HG03159 (cell line): Measurements from ENCODE around the gene DTNB.
A peak's percentile ranks its signal among the peaks of the same experiment; 100 is the strongest.

Experiments used
- ATAC-seq: cut with Tn5 transposase; IDR thresholded peaks from one replicate; pipeline ENCODE4 v1.9.1; 2021; ENCODE audit warnings: mild to moderate bottlenecking, moderate library complexity; ENCODE audit not compliant: unreplicated experiment

DTNB gene

DNA sequence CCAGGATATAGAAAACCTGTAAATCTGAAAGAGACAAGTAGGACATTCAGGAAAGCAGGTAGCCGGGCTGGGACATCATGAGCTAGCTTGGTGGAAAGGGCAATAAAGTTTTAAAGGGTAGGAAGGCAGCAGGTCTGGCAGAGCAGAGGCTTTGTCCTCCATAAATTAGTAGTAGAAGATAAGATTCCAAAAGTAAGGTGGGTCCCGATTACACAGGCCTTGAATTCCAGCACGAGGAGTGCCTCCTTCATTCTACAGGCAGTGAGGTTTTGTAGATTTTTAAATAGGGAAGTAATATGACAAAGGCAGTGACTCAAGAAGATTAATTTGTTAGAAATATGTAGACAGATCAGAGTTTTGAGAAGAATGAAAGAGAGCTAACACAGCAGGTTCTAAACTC is 160.7 kb downstream of the DTNB start:
- ATAC-seq: no peak

DNA sequence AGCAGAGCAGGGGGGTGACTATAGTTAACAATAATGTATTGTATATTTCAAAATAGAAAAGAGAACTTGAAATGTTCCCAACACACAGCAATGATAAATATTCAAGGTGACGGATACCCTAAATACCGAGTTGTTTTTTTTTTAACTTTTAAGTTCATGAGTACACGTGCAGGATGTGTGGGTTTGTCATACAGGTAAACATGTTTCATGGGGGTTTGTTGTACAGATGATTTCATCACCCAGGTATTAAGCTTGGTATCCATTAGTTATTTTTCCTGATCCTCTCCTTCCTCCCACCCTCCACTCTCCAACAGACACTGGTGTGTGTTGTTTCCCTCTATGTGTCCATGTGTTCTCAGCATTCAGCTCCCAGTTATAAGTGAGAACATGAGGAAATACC is 167.2 kb downstream of the DTNB start:
- no peak for ATAC-seq

GRCh38 chr2:25505622-25506021 is 167.8 kb downstream of the DTNB start:
- no peak for ATAC-seq

GRCh38 chr2:25505182-25505581 is 168.2 kb downstream of the DTNB start:
- ATAC-seq: no peak

DNA sequence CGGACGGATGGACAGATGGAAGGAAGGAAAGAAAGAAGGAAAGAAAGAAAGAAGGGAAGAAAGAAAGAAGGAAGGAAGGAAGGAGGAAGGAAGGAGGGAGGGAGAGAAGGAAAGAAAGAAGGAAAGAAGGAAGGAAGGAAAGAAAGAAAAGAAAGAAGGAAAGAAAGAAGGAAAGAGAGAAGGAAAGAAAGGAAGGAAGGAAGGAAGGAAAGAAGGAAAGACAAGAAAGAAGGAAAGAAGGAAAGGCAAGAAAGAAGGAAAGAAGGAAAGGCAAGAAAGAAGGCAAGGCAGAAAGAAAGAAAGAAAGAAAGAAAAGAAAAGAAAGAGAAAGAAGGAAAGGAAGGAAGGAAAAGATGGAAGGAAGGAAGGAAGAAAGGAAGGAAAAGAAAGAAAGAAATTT is 169.1 kb downstream of the DTNB start:
- no peak for ATAC-seq

DNA sequence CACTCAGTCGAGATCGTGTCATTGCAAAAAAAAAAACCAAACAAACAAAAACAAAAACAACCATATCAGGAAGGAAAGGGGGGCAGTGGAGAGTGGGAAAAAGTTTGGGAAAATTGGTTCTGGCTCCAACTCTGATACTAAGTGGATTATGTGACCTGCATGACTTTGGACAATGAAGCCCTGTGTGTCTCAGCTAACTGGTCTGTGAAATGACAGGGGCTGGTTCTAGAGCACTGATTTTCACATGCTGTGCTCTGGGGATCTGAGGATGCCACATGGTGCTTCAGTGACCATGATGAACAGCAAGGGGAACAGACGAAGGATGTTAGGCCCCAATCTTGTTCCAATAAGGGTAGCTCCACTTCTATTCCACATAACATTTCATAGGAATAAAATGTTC is 174.2 kb downstream of the DTNB start:
- no peak for ATAC-seq

GRCh38 chr2:25497918-25498407 is 175.4 kb downstream of the DTNB start:
- ATAC-seq: peak; percentile 66

- ATAC-seq: no peak
These were observed 176.0 kb downstream of the DTNB start for GRCh38 chr2:25497229-25497917.

GRCh38 chr2:25494616-25495015 is 178.8 kb downstream of the DTNB start:
- ATAC-seq: no peak

DNA sequence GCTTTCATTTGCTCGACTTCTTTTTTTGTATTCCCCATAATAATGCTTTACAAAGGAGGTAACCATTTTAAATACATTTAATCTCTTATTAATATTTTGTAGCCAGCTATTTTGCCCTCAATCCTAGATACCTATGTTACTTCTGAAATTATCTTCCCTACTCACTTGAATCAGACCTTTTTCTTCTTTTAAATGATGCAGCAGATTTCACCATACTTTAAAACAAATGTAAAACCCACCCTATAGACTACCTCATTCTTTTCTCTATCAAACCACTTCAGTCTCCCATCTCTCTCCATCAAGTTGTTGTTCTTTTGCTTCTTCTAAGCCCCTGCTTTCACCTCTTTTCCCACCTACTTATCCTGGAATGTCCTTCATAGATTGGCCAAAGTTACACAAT is 180.2 kb downstream of the DTNB start:
- ATAC-seq: no peak

DNA sequence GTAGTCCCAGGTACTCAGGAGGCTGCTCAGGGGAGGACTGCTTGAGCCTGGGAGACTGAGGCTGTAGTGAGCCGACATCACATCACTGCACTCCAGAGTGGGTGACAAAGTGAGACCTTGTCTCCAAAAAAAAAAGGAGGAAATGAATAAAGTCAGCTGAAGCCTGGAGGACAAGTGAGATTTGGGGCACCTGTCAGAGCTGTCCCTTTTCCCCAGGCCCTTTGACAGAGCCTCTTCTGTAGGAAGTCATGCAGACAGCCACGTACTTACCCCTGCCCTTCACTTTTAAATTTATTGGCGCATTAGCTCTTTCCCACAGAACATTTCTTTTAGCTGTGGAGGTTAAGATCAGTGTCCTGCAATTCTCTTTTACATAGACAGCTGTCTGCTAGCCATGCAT is 180.7 kb downstream of the DTNB start:
- no peak for ATAC-seq

- ATAC-seq: no peak
These were observed 181.3 kb downstream of the DTNB start for GRCh38 chr2:25491966-25492532.

GRCh38 chr2:25491003-25491696 is 182.2 kb downstream of the DTNB start:
- no peak for ATAC-seq

DNA sequence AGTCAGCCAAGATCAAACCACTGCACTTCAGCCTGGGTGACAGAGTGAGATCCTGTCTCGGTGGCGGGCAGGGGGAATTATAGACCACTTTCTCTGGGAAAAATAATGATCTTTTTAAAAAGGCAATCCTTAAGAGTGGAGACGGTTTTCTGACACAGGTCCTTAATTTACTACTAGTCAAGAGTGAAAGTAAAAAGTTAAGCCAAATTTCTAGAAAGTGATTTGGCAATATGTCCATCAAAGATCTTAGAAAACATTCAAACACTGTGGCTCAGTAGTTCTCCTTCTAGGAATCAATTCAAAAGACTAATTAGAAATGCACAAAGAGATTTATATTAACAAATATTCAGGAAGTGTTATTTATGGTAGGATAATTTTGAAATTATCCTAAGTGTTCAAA is 183.2 kb downstream of the DTNB start:
- ATAC-seq: no peak

DNA sequence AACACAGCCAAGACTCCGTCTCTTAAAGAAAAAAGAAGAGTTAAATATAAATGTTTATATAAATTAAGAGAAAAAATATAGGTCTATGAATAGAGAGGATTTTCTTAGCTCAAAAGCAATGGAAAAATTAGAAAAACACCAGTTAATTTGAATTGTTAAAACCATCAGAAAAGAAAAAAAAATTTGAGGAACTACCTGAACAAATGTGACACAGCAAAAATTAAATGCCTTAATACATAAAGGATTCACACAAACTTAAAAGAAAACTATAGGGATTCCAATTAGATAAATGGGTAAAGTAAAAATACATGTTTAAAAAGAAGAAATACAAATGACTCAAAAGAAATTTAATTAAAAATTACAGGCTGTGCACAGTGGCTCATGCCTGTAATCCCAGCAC is 183.7 kb downstream of the DTNB start:
- ATAC-seq: no peak

DNA sequence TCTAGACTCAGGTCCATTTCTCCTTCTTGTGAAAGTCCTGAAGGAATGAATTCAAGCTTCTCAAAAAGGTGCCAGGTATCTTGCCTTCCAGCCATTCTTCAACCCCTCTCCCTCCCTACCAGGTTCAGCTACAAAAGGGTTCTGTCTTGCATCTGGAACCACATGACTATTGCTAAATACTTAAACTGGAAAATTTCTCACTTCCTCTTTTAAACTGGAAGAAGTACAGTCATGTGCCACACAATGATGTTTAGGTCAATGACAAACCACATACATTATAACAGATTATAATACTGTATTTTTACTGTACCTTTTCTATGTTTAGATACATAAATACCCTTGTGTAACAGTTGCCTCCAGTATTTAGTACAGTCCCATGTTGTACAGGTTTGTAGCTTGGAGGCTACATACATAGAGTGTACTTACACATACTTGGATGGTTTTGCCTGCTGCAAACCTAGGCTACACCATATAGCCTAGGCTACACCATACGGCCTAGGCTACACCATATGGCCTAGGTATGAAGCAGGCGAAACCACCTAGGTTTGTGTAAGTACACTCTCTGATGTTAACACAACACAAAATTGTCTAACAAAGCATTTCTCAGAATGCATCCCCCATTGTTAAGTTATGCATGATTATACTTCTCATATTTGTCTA is 189.6 kb downstream of the DTNB start:
- ATAC-seq: peak; percentile 73

DNA sequence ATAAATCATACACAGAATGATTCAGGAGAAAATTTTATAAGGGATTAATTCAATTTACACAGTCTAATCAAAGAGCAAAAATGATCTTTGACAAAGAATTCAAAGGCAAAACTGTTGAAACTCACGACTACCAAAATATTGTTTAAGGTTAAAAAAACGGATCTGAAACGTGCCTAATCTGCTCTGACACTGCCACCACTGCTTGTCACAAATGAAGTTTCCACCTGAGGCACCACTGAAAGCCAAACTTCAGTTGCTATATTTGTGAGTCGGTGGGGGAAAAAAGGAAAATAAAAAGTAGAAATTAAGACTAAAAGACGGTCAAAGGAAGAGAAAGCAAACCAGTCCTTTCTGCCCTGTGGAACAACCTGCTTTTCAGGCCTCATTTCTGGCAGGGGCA is 191.0 kb downstream of the DTNB start:
- ATAC-seq: no peak

- ATAC-seq: no peak
These were observed 191.7 kb downstream of the DTNB start for GRCh38 chr2:25481381-25482300.

- no peak for ATAC-seq
These were observed 192.8 kb downstream of the DTNB start for GRCh38 chr2:25480561-25480960.

GRCh38 chr2:25479761-25480160 is 193.6 kb downstream of the DTNB start:
- ATAC-seq: no peak

GRCh38 chr2:25478736-25479135 is 194.6 kb downstream of the DTNB start:
- ATAC-seq: no peak
